Stimulated activated CD4-positive, alpha-beta T cell treated with anti-CD3 and anti-CD28 coated beads, Interleukin-2, amount 100 ng/mL, for 48 hours (primary cell): ENCODE measurements around the gene BCAS3.

ENCODE experiments used
- DNase-seq, 2 donors: peaks; one replicate each; pipeline ENCODE4 v3.0.0-alpha.2; 2020

The BCAS3 gene

GRCh38 chr17:61380217-61380835 lies 702.7 kb downstream of the BCAS3 start:
- DNase-seq, result no peak

- DNase-seq, result no peak
Measured at GRCh38 chr17:61380836-61381525, 703.3 kb downstream of the BCAS3 start.

- DNase-seq, result no peak
Measured at GRCh38 chr17:61381537-61381936, 703.9 kb downstream of the BCAS3 start.

GRCh38 chr17:61382796-61383688 lies 705.4 kb downstream of the BCAS3 start:
- no peak for DNase-seq

GRCh38 chr17:61383689-61384201 lies 706.1 kb downstream of the BCAS3 start:
- DNase-seq, result no peak

- no peak for DNase-seq
Measured at GRCh38 chr17:61384354-61384691, 706.7 kb downstream of the BCAS3 start.

GRCh38 chr17:61384692-61385576 lies 707.3 kb downstream of the BCAS3 start:
- no peak for DNase-seq

- no peak for DNase-seq
Measured at GRCh38 chr17:61385577-61386236, 708.1 kb downstream of the BCAS3 start.

- no peak for DNase-seq
Measured at GRCh38 chr17:61386251-61386650, 708.6 kb downstream of the BCAS3 start.

GRCh38 chr17:61387011-61387410 lies 709.4 kb downstream of the BCAS3 start:
- no peak for DNase-seq

GRCh38 chr17:61387511-61388305 lies 710.1 kb downstream of the BCAS3 start:
- DNase-seq, result no peak

- DNase-seq, result no peak
Measured at GRCh38 chr17:61388561-61389356, 711.1 kb downstream of the BCAS3 start.

- DNase-seq, result peak; percentile 56 to 62
Measured at GRCh38 chr17:61389670-61390478, 712.2 kb downstream of the BCAS3 start.

- DNase-seq, result no peak
Measured at GRCh38 chr17:61390479-61390791, 712.8 kb downstream of the BCAS3 start.

- no peak for DNase-seq
Measured at GRCh38 chr17:61391595-61392291, 714.1 kb downstream of the BCAS3 start.

GRCh38 chr17:61392679-61393078 lies 715.0 kb downstream of the BCAS3 start:
- DNase-seq, result no peak

GRCh38 chr17:61393550-61393903 lies 715.9 kb downstream of the BCAS3 start:
- no peak for DNase-seq

- no peak for DNase-seq
Measured at GRCh38 chr17:61393904-61394629, 716.4 kb downstream of the BCAS3 start.
